ENCODE data around the gene SPIN1.

- TF ChIP-seq, protein P1, sequence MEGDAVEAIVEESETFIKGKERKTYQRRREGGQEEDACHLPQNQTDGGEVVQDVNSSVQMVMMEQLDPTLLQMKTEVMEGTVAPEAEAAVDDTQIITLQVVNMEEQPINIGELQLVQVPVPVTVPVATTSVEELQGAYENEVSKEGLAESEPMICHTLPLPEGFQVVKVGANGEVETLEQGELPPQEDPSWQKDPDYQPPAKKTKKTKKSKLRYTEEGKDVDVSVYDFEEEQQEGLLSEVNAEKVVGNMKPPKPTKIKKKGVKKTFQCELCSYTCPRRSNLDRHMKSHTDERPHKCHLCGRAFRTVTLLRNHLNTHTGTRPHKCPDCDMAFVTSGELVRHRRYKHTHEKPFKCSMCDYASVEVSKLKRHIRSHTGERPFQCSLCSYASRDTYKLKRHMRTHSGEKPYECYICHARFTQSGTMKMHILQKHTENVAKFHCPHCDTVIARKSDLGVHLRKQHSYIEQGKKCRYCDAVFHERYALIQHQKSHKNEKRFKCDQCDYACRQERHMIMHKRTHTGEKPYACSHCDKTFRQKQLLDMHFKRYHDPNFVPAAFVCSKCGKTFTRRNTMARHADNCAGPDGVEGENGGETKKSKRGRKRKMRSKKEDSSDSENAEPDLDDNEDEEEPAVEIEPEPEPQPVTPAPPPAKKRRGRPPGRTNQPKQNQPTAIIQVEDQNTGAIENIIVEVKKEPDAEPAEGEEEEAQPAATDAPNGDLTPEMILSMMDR (IDR thresholded peaks at IDR 0.05; ENCODE audit: insufficient read depth, low read length, poor library complexity, severe bottlenecking): no peak
- no peak for TF ChIP-seq EZH2phosphoT487 (conservative IDR thresholded peaks at IDR 0.05; ENCODE audit: low read length)
Measured at GRCh38 chr9:88464851-88465250, 76.6 kb downstream of the SPIN1 start.

All from SU-DHL-6 (cell line).